DMS153 treated with DMSO at 0.1 percent for 48 hours (cell line): ENCODE measurements around the gene RNF223.
"Not testable (repeated sequence)": the region's sequence is repeated elsewhere in the genome, so short reads cannot be mapped to it uniquely, and the experiment has no call there.

Source experiments
- DNase-seq: peaks from one replicate; lab custom pipeline; 2025; ENCODE audit not compliant: unreplicated experiment; lab: John Stamatoyannopoulos, UW

The RNF223 gene

DNA sequence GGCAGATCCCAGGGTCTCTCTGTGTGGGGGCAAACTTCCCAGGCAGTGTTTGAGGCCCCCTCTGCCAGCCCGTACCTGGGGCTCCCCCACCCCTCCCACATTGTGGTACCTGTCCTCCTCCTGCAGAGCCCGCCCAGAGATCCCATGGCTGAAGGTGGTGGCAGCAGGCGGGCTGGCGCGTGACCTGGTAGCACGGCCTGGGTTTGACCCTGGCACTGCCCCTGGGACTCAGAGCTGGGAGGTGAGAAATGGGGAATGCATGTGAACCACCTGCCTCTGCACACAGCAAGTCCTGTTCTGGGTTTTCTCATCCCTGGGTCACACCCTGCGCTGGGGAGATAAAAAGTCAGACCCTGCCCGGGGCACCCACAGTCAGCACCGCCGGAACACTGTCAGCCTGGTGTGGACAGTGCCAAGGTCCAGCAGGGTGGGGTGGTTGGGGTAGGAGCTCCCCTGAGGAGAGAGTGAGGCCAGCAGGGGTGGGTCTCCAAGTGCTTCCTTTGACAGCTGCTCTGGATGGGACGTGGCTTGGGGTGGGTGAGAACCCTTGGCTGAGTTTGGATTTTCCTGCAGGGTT lies 42.4 kb downstream of the RNF223 start:
- no peak for DNase-seq

DNA sequence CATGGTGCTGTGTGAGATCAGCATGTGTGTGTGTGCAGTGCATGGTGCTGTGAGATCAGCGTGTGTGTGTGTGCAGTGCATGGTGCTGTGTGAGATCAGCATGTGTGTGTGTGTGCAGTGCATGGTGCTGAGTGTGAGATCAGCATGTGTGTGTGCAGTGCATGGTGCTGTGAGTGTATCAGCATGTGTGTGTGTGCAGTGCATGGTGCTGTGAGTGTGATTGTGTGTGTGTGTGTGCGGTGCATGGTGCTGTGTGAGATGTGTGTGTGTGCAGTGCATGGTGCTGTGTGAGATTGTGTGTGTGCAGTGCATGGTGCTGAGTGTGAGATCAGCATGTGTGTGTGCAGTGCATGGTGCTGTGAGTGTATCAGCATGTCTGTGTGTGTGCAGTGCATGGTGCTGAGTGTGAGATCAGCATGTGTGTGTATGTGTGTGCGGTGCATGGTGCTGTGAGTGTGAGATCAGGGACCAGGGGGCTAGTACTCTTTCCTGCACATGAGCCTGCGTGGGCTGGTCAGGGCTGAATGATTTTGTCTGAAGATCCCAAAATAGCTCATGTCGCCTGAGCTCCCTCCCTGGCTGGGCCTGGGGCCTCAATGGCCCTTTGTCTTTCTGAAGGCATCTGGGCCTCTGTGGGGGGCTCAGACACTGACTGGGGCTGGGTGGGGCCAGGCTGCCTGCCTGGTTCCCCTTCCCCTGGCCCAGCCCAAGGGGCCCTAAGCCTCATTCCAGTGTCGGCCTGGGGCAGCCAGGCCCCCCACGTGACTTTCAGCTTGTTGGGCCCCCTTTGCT lies 43.0 kb downstream of the RNF223 start:
- not testable (repeated sequence) for DNase-seq

DNA sequence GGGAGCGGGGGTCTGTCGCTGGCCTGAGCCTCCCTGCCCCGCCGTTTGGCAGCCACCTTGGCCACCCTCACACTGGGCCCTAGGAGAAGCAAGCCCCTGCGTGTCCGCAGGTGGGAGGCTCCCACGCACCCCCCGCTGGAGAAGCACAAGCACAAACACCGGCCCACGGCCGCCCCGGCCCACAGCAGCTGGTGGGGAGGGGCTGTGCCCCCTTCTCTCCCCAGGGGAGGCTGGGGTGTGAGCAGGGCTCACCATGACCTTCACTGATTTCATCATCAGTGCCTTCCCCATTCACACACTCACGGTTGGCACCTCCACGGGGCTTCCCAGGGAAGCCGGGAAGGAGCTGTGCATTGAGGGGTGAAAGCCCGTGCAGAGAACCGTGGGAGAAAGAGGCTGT lies 46.3 kb downstream of the RNF223 start:
- DNase-seq = no peak

DNA sequence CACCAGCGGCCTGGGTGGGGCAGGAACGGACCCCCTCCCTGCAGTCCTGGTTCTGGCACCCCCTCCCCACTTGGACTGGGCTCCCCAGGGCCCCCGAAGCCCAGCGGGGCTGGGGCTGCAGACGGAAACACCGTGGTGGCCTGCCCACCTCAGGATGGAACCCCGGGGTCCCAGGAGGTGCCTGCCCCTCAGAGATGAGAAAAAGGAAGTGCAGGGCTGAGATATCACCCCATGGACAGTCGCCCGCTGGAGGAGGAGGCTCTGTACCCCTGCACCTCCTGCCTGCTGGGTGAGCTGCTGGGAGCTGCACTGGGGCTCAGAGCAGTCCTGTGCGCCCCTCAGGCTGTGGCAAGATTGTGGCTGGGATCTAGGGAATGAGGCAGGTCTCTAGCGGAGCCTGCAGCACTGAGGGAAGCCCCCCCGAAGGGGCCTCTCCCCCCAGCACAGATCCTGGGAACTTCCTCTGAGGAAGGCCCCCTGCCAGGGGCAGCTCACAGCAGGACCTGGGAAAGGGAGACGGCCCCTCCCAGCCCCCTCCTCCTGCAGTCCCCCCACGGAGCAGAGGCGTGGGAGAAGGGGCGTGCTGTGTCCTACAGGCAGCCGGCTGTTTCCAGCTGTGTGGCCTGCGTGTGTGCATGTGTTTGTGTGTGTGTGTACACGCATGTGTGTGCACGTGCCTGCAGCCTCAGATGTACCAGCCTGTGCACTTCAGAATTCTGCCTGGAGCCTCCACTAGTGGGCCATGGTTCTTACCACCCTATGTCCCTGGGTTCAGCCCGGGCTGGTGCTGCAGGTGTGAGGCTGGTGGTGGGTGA lies 47.3 kb downstream of the RNF223 start:
- no peak for DNase-seq

DNA sequence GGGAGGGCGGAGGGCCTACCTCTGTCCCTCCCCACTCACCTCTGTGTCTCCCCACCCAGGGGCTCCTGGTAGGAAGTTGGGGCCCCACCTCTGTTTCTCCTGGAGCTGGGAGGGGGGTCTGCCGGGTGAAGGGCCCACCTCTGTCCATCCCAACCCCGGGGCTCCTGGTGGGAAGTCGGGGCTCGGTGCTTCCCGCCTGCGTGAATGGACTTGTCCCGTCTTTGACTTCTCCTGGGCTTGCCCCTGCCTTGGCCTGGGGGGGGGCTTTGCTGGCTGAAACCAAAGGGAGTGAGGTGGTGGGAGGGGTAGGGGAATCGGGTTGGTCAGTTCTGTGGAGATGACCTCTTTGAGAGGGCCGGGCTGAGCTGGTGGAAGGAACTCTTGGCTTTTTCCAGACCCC lies 48.4 kb downstream of the RNF223 start:
- DNase-seq = no peak

DNA sequence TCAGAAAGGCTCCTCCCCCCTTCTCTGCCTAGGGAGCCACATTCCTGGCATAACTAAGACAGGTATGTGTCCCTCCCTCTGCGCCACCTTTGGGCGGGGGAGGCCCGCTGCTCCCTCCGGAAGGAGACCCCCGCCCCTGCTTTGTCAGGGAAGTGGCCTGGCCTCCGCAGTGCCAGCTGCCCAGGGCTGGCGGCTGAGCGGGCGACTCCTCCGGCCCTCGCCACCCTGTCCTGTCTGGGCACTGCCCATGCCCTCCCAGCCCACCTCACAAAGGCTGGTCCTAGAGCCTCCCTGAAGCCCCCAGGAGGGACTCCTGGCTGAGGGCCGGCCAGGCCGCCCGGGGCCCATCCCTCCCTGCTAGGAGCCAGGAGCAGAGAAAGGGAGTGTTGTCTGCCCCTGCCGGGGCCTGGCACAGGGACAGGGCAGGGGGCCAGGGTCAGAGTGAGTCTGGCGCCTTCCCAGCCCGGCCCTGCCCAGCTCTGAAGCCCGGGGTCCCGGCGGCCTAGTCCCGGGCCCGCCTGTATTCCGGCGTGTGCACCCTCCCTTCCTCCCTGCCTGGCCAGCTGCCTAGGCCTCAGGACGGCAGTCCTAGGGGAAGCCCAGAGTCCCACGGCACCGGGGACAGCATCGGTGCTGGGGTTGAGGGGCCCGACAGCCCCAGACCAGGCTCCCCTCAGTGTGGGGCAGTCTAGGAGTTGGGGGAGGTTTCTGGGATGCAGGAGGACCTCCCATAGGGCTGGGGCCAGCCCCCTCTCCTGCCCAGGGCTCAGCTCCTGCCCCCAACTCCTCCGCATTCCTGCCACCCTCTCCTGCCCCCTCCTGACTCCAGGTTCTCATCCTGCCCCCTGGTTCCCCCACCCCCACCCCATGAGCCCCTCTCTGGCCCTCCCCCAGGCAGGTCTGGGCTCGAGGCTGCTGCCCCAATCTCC lies 49.1 kb downstream of the RNF223 start:
- DNase-seq = no peak

DNA sequence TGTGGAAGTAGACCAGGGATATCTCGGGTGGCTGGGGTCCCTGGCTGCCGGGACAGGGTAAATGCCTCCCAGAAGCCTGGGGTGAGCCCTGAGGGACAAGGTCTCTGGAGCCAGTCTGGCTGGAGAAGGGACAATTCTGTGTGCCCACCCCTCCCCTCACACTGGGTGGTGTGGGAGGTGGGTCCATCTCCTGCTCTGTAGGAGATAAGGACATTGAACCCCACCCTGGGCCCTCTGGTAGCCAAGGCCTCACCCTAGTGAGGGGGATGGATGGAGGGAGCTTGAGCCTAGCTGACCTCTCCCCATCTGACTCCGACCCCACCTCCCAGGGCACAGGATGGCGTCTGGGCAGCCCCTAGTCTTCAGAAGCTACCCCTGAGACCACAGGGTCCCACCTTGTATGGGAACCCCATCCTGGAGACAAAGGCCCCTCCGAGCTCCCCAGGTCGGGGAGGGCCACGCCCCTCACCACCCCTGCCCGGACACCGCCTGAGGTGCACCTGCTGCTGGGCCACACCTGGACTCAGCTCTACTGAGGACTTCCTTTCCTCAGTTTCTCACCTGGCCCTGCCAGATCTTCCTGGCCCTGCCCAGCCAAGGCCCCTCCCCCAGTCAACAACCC lies 49.8 kb downstream of the RNF223 start:
- DNase-seq = no peak

DNA sequence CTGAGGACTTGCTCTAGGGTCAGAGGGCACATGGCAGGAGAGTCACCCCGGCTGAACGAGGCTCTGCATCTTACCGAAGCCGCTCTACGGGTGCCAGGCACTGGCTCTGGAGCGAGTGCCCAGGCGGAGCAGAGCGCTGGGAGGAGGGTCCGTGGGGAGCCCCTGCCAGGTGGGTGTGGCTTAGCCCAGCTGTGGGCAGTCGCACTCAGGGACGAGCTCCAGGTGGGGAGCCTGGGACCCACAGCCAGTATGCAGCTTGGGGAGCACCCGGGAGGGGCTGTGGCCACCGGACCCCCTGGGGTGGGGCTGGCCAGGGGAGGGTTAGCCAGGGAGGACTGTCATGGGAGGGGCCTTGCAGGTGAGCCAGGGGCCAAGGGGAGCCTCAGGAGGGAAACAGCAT lies 50.4 kb downstream of the RNF223 start:
- no peak for DNase-seq

DNA sequence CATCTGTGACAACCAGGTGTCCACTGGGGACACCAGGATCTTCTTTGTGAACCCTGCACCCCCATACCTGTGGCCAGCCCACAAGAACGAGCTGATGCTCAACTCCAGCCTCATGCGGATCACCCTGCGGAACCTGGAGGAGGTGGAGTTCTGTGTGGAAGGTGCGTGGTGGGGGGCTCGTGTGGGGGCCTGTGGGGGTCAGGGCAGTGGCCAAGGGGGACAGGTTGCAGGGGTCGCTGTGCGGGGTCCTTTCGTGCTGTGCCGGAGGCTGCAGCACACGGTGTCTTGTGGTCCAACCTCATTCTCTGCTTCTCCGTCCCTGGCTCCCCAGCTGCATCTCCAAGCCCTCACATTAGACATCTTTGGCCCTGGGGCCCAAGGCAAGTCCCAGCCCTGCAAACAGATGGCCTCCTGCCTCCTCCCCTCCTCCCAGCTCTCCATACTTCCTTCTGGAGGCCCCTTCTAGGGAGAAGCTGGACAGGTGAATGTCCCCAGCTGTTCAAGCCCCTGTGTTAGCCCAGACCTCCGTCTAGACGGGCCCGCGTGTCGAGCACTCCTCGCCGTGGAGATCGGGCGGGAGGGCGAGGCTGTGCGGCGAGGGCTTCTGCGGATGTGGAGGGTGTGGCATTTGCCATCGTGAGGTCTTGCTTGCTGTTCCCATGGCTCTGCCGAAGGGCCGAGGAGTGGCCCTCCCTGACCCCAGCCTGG lies 51.6 kb downstream of the RNF223 start:
- no peak for DNase-seq

DNA sequence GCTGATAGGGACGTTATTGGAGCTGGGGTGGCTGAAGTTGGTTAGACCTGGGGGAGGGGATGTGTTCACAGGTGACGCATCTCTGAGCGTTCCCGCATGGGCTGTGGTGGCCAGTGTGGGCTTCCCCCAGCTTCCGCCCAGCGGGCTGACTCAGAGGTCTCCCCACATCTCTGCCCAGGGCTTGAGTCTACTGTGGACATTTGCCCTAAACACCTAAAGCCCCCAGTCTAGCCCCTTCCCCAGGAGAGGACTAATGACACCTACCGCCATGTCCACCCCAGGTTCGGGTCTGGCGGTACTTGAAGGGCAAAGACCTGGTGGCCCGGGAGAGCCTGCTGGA lies 52.2 kb downstream of the RNF223 start:
- no peak for DNase-seq

DNA sequence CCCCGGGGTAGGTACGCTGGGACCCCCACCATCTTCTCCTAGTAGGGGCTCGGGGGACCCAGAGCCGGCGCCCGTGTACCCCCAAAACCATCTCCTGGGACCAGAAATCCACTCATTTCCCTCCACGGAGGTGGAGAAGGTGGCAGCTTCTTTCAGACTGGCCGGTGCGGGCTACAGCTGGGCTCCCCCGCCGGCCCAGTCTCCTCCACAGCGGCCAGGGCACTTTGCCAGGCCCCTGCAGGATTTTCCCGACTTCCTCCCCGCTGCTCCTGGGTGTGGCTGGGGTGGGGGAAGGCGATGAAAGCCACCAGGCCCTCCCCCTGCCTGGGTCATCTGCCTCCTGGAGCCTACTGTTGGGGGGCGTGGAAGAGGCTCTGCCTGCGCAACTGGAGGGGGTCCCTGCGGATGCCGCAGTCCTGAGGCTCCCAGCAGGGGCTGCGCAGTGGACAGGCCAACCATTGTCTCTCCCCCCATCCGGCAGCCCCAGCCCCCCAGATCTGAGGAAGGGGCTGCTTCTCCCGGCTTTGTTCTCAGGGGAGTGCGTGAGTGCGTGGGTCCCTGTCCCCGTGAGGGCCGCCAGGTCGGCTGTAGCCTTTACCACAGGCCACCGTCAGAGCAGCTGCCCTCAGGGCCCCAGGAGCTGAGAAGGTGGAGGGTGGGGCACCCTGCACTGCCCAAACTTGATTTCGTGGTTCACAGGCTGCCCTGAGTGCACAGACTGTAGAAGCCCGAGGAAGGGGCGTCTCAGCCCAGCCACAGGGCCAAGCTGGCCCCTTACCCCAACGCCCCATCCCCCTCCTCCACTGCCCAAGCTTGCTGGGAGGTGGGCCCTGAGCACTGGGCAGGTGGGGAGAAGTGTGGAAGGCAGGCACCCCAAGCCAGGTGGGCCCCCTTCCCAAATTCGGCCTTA lies 52.8 kb downstream of the RNF223 start:
- DNase-seq = peak; percentile 45
